ENCODE results near the gene RIT1. TPM values are rescaled to one million over a fixed set of nuclear protein-coding genes. Genes with fewer than 3 reads are reported as not detected.
A peak's percentile ranks its signal among the peaks of the same experiment; 100 is the strongest.
"Not testable (repeated sequence)": the region's sequence is repeated elsewhere in the genome, so short reads cannot be mapped to it uniquely, and the experiment has no call there.

Gene RIT1
- total RNA-seq, 1 donor from 2014 or later = 31.8 TPM

DNA sequence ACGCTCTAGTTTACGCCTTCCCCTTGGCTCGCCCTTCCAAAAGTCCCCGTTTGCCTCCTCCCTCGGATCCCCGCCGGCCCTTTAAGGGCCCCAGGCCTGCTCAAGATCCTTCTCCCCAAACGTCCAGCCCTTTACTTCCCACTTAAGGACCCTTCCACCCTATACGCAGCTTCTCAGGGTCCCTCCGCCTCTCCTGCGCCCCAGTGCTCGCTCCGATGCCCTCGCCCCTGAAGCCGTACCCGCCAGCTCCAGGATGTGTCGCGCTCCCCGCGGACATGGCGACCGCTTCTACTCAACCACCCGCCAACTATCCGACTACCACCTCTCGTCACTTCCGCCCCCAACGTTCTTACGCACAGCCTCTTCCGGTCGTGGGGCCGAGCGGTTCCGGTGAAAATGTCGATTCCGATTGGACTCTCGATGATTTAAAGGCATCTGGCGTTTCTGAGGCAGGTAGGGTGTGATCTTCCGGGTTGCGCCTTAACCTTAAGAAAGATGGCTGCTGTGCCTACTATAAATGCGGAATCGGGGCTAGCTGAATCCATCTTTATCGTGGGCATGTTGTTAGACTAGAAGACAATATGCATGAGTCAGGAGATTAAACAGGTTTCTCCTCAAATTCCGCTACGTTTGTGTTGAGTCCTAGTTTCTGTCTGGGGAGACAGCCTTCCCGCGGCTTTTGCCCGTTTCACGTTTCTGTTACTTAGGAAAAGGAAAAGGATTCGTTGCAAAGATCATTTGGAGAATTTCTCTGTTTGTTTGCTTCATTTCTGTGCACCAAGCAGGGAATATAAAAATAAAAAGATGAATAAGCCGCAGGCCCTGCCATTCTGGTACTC is 23.2 kb upstream of the RIT1 start, which contains the start of gene KHDC4:
Gene KHDC4 (minus strand): TSS at position 317 of the 839 bp plus-strand sequence. CDS start 40 bp downstream, at position 277.
- DNase-seq (ENCODE audit: low spot score) = peak; percentile 96

DNA sequence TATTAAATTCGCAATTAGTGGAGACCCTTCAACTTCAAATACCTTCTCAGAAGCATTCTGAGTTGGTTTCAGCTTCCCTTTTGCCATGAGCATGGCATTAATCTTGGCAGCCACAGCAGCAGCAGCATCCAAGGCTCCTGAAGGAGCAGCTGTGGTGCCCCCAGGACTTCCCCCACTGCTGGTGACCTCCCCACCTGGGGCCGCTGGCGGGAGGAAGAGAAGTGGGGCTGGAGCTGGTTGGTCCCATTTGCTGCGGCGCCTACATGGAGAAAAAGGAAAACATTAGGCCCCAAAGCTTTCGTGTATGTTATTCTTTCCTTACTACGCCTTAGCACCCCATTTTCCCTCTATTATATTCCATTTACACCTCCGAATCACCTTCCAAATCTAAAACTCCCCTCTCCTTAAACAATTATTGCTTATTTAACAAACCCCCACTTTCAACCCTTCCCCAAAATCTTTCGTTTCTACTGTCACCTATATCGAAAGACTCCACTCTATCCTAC is 22.5 kb upstream of the RIT1 start:
- peak; percentile 72 for DNase-seq (ENCODE audit: low spot score)

DNA sequence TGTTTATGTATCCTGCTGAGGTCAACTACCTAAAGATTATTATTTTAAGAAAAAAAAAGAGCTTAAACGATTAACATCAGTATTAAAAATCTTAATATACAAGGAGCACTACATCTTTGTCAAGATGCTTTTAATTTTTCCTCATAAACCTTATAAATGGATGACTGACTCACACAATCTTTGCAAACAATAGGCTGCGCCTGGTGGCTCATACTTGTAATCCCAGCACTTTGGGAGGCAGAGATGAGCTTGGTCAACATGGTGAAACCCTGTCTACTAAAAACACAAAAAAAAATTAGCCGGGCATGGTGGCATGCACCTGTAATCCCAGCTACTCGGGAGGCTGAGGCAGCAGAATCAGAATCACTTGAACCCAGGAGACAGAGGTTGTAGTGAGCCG is 21.3 kb upstream of the RIT1 start:
- peak; percentile 11 for DNase-seq (ENCODE audit: low spot score)

DNA sequence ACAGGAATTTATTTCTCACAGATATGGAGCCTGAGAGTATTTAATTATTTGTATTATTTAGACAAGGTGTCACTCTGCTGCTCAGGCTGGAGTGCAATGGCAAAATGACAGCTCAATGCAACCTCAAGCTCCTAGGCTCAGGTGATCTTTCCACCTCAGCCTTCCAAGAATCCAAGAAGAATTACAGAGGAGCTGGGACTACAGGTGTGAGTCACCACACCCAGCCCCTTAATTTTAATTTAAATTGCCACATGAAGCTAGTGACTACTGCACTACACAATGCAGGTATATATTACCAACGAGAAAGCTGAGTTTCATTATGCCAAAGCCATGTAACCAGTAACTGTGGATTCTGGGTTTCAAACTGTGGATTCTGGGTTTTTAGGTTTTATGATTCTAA is 20.9 kb upstream of the RIT1 start:
- peak; percentile 12 for DNase-seq (ENCODE audit: low spot score)

DNA sequence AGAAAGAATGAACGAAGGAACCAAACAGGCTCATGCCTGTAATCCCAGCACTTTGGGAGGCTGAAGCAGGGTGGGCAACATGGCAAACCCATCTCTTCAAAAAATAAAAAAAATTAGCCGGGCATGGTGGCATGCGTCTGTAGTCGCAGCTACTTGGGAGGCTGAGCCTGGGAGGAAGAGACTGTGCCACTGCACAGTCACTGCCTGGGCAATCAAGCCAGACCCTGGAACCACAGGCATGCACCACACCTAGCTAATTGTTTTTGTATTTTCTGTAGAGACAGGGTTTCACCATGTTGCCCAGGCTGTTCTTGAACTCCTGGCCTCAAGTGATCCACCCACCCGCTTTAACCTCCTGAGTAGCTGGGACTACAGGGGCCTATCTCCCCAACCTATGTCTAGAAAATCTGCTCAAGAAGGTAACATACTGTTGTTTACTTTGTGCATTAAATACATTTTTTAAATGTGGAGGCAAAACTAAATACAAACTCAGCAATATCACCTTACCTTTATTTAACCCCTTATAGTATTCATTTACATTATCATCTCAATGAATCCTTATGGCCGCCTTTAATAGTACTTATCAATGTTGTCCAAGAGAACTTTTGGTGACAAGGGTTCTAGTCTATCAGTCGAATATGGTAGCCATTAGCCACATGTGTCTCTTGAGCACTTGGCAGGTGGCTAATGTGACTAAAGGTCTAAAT is 20.3 kb upstream of the RIT1 start:
- DNase-seq (ENCODE audit: low spot score) = peak; percentile 53

DNA sequence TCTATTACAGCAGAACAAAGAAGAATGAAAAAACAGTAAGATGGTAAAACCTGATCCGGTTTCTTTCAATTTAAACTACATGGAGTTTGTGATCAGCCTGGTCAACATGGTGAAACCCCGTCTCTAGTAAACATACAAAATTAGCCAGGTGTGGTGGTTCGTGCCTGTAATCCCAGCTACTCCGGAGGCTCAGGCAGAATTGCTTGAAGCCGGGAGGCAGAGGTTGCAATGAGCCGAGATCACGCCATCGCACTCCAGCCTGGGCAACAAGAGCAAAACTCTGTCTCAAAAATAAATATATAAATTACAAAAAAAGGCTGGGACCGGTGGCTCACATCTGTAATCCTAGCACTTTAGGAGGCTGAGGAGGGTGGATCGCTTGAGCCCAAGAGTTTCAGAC is 19.6 kb upstream of the RIT1 start:
- DNase-seq (ENCODE audit: low spot score) = peak; percentile 12

DNA sequence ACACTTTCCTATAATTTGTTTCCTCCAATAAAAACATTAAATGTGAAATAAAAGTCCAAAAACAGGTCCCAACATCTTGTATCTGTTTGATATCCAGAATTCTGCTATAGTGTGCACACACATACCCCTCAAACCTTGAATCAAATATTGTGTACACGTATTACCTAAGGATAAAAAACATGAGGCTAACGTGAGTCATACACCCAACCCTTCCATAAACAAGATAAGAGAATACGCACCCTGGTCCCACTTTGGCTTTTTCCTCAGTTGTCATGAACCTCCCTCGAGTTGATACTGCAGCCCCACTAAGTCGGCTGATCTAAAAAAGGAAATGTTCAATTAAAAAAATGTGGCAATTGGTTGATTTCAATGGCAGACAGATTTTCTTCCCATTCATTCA is 17.9 kb upstream of the RIT1 start:
- peak; percentile 33 for DNase-seq (ENCODE audit: low spot score)

DNA sequence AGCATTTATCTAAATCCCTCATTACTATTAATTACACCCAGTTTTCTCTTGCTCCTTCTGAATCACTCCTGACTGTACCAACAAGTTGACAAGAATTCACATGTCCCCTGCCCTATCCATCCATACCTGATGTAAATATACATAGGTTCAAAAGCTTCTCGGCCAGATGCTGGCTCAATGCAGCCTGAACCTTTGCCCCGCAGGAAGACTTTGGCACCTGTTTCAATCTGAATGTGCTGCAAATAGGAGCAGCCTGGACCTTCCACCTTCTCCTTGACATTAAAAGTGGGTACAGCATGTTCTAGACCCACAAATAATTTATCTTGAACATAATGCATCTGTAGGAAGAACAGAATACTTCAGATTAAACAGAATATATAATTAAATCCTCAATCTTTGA is 14.4 kb upstream of the RIT1 start:
- DNase-seq (ENCODE audit: low spot score) = no peak

DNA sequence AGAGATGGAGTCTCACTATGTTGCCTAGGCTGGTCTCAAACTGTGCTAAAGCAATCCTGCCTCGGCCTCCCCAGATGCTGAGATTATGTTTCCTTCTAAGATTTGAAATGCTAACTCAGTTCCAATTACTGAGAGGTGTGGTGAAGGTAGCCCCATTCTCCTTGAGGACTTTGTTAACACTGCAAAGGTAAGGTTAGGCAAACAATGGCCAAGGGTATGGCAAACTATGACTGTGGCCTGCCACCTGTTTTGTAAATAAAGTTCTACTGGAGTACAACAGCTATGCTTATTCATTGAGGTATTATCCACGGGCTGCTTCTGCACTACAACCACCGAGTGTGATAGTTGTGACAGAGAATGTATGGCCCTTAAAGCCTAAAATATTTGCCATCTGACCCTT is 9.6 kb upstream of the RIT1 start:
- DNase-seq (ENCODE audit: low spot score) = no peak

DNA sequence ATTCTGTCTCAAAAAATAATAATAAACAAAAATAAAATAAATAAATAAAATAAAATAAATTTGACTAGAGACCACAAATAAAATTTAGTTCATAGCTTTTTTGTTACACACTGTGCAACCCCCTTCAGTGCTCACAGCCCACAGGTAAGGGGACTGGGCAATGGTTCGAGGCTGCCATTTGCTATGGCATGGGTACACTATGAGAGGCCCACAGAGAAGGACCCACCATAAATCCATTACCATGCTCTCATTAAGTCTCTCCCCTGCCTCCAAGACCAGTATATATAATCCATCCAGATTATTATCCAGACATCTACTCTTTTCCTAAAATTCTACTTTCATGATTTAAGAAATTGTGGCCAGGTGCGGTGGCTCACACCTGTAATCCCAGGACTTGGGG is 8.7 kb upstream of the RIT1 start:
- no peak for DNase-seq (ENCODE audit: low spot score)

DNA sequence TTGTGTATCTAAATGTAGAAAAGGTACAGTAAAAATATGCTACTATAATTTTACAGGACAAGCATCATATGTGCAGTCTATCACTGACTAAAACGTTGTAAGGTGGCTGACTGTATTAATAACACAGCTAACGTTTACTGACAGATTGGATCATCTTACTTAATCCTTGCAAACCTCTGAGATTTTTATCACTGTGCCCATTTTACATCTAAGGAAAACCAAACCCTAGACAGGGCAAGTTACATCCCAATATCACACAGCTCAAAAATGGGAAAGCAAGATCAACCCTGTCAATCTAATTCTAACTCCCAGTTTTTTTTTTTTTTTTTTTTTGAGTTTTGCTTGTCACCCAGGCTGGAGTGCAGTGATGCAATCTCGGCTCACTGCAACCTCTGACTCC is 7.5 kb upstream of the RIT1 start:
- no peak for DNase-seq (ENCODE audit: low spot score)

DNA sequence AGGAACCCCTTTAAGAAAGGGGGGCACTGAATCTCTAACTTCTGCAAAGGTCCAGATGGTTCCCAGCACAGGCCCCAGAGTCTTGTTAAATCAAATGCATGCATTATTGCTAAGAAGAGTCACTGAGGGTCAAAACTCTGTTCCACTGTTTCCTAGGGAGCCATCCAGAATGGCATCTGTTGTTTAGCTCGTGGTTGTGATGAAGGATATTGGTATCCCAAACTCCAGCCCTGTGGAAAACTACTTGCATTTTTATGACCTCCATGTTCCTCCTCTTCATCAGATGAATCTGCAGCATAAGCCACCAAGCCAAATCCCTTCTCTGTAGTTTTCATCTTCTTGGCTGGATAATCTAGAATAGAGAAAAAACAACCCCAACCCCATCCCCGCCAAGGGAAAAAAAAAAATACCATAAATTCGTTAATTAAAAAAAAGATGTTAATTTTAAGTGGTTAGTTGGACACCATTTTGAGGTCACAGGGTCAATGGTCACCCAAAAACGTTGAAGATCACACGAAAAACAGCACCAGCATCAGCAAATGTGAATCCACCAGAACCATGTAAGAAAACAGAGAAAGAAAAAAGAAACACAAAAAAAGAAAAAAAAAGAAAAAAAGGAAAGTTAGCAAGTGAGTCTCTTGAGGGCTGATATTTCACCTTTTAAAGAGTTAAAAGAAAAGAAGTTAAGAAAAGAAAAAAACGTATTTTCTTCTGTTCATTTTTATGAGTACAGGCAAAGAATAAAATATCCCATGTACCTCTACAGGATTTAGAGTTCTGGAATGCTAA is 3.0 kb upstream of the RIT1 start:
- no peak for DNase-seq (ENCODE audit: low spot score)

DNA sequence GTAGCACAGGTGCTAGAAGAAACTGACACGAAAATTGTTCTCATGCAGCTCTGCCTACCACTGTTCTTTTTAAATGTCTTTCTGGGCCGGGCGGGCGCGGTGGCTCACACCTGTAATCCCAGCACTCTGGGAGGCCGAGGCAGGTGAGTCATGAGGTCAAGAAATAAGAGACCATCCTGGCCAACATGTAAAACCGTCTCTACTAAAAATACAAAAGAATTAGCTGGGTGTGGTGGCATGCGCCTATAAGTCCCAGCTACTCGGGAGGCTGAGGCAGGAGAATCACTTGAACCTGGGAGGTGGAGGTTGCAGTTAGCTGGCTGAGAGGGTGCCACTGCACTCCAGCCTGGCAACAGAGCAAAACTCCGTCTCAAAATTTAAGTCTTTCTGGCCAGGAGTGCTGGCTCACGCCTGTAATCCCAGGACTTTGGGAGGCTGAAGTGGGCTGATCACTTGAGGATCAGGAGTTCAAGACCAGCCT is 947 bp upstream of the RIT1 start:
- DNase-seq (ENCODE audit: low spot score) = no peak

DNA sequence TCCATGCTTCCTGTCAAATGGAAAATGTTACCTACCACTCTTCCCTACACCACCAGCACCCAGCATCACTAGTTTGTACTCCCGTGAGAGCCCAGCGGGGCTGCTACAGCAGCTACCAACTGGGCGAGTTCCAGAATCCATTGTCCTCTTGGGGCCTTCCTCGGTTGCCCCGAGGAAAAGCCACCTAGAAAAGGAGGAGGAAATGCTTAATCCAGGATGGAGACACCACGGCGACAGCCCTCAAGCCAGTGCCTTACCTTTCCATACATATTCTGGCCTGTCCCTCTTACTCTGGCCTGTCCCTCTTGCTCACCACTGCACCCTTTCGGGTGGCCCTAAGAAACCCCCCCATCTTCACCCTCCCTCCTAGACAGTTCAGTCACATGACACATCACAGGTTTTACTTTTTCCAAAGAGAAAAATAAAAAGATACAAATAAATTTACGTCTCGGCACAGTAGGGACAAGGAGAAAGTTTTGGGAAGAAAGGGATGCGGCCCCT is 478 bp downstream of the RIT1 start:
- DNase-seq (ENCODE audit: low spot score) = no peak

DNA sequence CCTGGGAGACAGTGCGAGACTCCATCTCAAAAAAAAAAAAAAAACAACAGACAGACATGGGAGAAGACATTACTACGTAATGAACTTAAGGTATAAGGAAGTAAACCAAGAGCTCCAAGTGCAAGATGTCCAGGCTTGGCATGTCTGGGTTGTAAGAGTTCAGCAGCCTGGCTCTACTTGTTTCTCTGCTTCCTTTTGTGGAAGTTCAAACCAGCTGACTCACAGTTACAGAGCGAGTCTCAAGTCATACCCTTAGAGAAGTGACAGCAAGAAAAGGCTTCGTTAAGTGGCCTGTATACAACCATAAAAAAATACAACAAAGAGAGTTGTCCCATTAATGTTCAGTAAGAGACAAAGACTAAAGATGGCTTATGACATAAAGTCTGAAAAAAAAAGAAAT is 1.3 kb downstream of the RIT1 start:
- DNase-seq (ENCODE audit: low spot score) = no peak

DNA sequence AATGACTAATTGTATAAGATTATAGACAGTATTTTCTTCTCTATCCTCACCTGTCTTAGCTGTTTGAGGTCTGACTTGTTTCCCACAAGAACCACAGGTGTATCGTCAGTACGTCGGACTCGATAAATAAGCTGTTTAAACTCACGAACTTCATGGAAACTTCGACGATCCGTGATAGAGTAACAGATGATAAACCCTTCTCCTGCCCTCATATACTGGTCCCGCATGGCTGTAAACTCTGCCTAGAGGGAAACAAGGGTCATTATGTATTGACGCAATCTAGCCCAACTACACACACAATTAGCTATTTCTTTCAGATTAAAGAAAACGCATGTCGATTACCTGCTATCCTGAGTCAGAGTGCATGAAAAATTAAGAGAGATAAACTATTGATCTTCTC is 6.9 kb downstream of the RIT1 start:
- no peak for DNase-seq (ENCODE audit: low spot score)

DNA sequence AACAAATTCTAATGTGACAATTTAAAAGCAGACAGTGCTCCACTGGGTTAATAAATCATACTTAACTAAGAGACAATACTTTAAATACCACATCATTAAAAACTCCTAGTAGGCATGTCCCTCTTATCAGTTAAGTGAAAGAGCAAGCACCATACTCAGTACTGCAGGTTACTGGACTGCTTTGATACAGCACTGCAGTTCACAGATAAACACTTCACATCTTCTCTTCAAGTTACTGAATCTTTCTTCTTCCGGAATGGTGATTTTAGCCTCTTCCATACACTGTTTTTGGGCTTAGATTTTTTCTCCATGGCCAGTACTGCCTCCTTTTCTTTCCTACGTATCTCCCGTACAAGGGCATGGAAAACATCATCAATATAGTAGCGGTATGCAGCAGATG is 11.0 kb downstream of the RIT1 start:
- DNase-seq (ENCODE audit: low spot score) = no peak

DNA sequence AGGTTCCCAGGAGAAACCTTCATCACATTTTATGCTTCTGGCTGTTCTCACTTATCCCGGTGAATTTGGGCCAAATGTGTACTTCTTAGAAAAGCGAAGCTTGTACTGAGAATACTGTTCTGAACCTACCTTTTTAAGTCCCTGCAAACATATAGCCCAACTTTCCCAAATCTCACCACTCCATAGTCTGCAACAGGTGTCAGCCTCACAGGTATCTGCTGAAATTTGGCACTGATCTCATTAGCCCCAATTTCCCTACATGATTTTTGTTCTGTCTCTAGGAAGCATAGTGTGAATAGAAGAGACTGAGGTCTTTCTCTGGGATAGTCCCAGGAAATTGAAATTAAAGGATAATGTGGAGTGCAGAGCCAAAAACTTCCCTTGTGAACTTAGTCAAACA is 11.5 kb downstream of the RIT1 start:
- DNase-seq (ENCODE audit: low spot score) = no peak

DNA sequence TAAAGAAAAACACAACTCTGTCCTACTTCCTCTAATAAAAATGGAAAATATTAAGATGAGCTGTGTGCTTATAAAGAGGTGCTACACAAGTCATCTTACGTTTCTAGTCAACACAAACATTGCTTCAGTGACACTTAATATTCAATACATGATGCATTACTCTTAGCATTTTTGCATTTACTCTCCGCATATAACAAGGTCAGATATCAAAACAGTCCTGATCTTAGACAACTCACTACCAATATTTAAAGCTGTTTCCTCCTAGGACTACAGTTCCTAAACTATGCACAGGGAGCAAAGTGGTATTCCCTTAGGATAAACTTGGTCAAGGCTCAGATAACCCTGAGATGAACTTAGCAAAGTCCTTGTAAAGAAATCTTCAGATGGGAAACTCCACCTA is 12.3 kb downstream of the RIT1 start:
- no peak for DNase-seq (ENCODE audit: low spot score)

DNA sequence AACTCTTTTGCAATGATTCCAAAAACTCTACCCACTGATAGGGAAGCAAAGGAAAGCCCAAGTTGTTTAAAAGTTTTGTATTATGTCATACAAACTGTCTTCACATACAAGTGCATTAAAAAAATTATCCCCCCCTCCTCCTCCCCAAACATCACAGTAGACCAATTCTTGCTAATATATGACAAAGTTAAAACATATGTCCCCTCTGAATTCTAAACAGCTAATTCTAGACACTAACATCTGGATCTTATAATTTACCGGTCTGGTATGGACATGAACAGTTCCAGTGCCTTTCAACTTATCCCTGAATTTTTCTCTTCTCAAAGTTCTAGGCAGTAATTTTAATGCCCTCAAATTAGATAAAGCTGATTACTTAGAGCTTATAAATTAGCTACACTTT is 13.4 kb downstream of the RIT1 start:
- DNase-seq (ENCODE audit: low spot score) = no peak

DNA sequence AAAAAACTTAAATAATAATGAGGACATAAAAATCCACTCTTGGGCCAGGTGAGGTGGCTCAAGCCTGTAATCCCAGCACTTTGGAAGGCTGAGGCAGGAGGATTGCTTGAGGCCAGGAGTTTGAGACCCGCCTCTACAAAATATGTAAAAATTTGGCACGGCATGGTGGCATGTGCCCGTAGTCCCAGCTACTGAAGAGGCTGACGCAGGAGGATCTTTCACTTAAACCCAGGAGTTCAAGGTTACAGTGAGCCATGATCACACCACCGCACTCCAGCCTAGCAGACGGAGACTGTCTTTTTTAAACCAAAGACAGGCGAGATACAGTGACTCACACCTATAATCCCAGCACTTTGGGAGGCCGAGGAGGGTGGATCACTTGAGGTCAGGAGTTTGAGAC is 14.7 kb downstream of the RIT1 start:
- not testable (repeated sequence) for DNase-seq (ENCODE audit: low spot score)
